GM10266 (cell line): Measurements from ENCODE around the gene TRPC1.

Experiments used
- DNase-seq: peaks from one replicate; pipeline ENCODE4 v3.0.0; 2012; ENCODE audit errors: extremely low spot score
- CTCF ChIP-seq: IDR thresholded peaks from 2 replicates; pipeline ENCODE4 v1.5.1; 2012; ENCODE audit warnings: mild to moderate bottlenecking, low read depth; ENCODE audit not compliant: control insufficient read depth, insufficient read depth; ENCODE audit errors: missing control alignments

Gene TRPC1

GRCh38 chr3:142801746-142802145, 77.9 kb downstream of the TRPC1 start:
- no peak for TF ChIP-seq CTCF
- DNase-seq = no peak

- TF ChIP-seq CTCF = no peak
- no peak for DNase-seq
Observed at GRCh38 chr3:142802891-142803290, 79.1 kb downstream of the TRPC1 start.

GRCh38 chr3:142808103-142808917, 84.5 kb downstream of the TRPC1 start:
- TF ChIP-seq CTCF = no peak

GRCh38 chr3:142809259-142809658, 85.4 kb downstream of the TRPC1 start:
- TF ChIP-seq CTCF = no peak
- no peak for DNase-seq

More at GRCh38 chr3:142808103-142808917, 84.5 kb downstream of the TRPC1 start:
- no peak for DNase-seq

GRCh38 chr3:142815803-142816202, 92.0 kb downstream of the TRPC1 start:
- no peak for DNase-seq
- TF ChIP-seq CTCF = no peak

GRCh38 chr3:142817356-142817755, 93.5 kb downstream of the TRPC1 start:
- TF ChIP-seq CTCF = no peak
- DNase-seq = no peak

- no peak for TF ChIP-seq CTCF
- DNase-seq = no peak
Observed at GRCh38 chr3:142817897-142818296, 94.1 kb downstream of the TRPC1 start.
